Measurements from ENCODE around the gene KEL. TPM values are rescaled to one million over a fixed set of nuclear protein-coding genes. Genes with fewer than 3 reads are reported as not detected.

The KEL gene
- total RNA-seq, 2 donors from 2014 or later: not detected

DNA sequence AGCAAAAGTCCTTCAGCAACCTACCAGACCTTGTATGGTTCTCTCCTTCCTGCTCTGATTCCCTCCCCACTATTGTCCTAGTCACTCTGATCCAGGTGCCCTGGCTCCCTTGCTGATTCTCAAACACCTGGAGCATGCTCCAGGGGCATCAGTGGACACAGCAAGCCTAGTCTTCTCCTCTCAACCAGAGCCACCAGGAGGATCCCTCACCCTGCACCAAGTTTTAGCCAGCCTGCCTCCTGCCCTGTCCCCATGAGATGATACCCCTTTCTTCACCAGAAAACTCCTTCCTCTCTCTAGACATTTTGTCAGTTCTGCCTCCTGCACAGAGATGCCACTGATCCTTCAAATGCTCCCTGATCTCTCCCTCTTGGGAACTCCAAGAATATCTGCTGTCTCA, 11.9 kb downstream of the KEL start:
- Mint-ChIP-seq H3K27ac (no peak overlapping the region), H3K9me3 (peaks cover 9% of the 10 kb centered on the region), H3K4me3 (no peak overlapping the region), H3K36me3 (no peaks in the 10 kb centered on the region), H3K27me3 (peaks cover 21 to 31% of the 10 kb centered on the region in 2 donors), H3K4me1 (ENCODE audit: low read depth in 2 of 2) (no peaks in the 10 kb centered on the region)
- DNase-seq (ENCODE audit: low spot score) (no peak), ATAC-seq (peak in 1 of 2 donors; percentile 32)

DNA sequence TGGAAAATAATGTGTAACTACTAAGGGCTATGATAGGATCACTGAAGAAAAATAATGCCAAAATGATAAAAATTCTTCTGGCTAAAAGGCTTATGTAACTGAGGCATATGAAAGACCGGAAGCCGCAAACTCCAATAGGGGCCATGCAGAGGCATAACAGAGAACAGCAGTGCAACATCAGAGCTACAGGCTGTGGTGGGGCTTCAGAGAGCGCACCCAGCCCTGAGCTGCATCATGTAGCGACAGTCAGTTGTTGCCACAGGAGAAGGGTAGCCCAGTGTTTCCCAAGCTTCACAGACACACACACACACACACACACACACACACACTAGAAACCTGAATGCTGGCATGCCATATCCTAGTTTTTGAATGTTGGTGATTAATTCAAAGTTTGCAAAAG, 13.6 kb downstream of the KEL start:
- Mint-ChIP-seq H3K27ac (no peak overlapping the region), H3K27me3 (peaks cover 26 to 34% of the 10 kb centered on the region in 2 donors), H3K9me3 (peaks cover 5% of the 10 kb centered on the region), H3K4me1 (ENCODE audit: low read depth in 2 of 2) (no peaks in the 10 kb centered on the region), H3K4me3 (no peak overlapping the region), H3K36me3 (no peaks in the 10 kb centered on the region)
- DNase-seq (ENCODE audit: low spot score) (no peak), ATAC-seq (no peak)

DNA sequence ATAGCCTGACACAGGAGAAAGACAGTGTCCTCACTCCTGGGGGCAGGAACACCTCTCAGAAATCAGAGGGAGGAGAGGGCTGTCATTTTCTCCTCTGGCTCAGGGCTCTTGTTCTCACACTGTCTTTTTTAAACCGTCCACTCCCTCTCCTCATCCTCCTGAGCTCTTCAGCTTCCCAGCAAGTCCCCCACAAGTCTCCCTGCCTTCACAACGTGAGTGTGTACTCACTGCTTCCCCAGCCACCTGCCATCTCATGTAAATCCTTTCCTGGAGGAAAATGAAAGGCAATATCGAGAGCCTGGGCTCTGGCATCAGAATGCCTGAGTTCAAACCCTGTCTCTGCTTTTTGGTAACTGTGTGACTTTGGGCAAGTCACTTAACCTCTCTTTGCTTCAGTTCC, 17.2 kb downstream of the KEL start:
- DNase-seq (ENCODE audit: low spot score) (no peak), ATAC-seq (no peak)
- no peak overlapping the region for H3K27ac Mint-ChIP-seq
- no peak overlapping the region for H3K4me3 Mint-ChIP-seq
- H3K9me3 Mint-ChIP-seq: no peaks in the 10 kb centered on the region
- no peaks in the 10 kb centered on the region for H3K36me3 Mint-ChIP-seq
- H3K27me3 Mint-ChIP-seq: peaks cover 17 to 28% of the 10 kb centered on the region in 2 donors
- no peaks in the 10 kb centered on the region for H3K4me1 Mint-ChIP-seq (ENCODE audit: low read depth in 2 of 2)

DNA sequence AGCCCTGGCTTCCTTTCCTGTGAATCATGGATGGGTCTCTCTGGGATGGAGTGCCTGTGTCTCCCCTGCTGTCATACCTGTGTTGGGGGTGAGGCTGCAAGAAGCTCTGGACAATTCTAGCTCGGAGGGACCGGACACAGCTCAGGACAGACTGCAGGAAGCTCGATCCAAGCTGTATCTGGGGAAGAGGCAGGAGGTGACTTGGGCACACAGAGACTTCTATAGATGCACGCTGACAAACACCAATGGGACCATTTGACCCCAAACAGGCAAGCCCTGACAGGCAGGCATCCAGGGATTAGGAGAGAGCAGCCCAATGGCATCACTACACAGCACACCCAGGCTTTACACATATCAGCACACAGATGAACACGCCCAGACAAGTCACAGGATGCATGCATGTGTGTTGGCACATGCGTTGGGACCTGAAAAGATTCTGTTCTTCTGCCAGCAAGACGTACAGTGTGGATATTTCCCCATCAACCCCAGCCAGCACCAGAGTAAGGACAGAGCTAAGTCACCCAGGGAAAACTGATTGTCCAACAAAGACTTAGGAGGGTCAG, 18.4 kb downstream of the KEL start:
- DNase-seq (ENCODE audit: low spot score) (no peak), ATAC-seq (no peak)
- no peaks in the 10 kb centered on the region for H3K36me3 Mint-ChIP-seq
- H3K27me3 Mint-ChIP-seq: peaks cover 17 to 24% of the 10 kb centered on the region in 2 donors
- no peak overlapping the region for H3K27ac Mint-ChIP-seq
- H3K4me3 Mint-ChIP-seq: no peak overlapping the region
- H3K4me1 Mint-ChIP-seq (ENCODE audit: low read depth in 2 of 2): no peaks in the 10 kb centered on the region
- H3K9me3 Mint-ChIP-seq: no peaks in the 10 kb centered on the region

DNA sequence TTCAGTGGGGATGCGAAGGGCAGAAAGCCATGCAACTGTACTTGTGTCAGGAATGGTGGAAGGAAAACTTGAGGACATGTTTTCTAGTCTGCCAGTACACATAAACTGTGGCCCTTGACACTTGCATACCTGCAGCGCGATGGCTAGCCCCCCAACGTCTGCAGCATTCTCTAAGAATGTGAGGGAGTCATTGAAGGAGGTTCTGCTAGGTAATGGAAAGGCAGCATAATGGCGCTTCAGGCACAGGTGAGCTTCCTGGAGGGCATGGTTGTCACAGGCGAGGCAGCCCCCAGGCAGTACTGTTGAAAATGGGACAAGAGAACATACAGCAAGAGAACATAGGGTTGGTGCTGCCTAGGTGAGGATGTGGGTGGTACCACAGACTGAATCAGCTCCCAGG, 19.4 kb downstream of the KEL start:
- no peak overlapping the region for H3K4me3 Mint-ChIP-seq
- ATAC-seq: no peak
- H3K27me3 Mint-ChIP-seq: peaks cover 13 to 24% of the 10 kb centered on the region in 2 donors
- H3K27ac Mint-ChIP-seq: no peak overlapping the region
- no peak for DNase-seq (ENCODE audit: low spot score)
- no peaks in the 10 kb centered on the region for H3K36me3 Mint-ChIP-seq
- no peaks in the 10 kb centered on the region for H3K9me3 Mint-ChIP-seq
- H3K4me1 Mint-ChIP-seq (ENCODE audit: low read depth in 2 of 2): no peaks in the 10 kb centered on the region

DNA sequence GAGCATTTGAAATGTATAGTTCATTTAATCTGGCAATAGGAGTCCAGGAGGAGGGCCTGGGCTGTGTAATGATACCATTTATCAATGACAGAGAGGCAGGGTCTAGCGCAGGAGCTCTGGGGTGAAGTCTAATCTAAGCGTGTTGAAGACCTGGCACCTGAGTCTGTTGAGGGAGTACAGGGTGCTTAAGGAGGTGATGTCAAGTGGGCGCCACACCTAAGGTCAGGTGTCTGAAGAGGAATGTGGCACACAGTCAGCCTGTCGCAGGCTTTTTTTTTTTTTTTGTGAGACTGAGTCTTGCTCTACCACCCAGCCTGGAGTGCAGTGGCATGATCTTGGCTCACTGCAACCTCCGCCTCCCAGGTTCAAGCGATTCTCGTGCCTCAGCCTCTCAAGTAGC, 20.6 kb downstream of the KEL start:
- no peak for DNase-seq (ENCODE audit: low spot score)
- no peaks in the 10 kb centered on the region for H3K4me1 Mint-ChIP-seq (ENCODE audit: low read depth in 2 of 2)
- no peaks in the 10 kb centered on the region for H3K36me3 Mint-ChIP-seq
- no peak for ATAC-seq
- no peak overlapping the region for H3K4me3 Mint-ChIP-seq
- peaks cover 9 to 19% of the 10 kb centered on the region in 2 donors for H3K27me3 Mint-ChIP-seq
- no peak overlapping the region for H3K27ac Mint-ChIP-seq
- H3K9me3 Mint-ChIP-seq: no peaks in the 10 kb centered on the region

DNA sequence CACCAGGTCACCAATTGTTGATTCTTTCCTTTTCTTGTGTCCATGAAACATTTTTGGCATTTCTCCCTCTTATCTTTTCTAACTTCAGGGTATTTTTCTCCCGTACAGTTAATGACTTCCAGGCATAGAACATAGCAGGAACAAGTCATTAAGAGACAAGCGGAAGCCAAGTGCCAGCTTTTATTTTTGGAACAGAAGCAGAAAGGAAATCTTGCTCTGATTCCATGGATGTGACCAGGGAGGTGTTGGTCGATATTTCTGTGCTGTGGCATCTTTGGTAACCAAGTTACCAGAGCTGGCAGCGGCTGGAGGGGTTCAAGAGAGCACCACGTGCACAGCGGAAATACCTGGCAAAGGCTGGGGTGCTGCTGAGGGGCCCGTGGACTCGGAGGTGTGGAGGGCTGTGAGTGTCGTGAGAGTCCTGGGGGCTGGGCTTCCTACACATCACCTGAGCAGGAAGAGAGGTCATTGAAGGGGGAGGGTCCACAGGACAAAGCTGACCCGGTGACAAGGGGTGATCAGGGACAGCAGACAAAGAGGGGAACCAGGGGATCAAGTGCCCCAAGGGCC, 21.1 kb downstream of the KEL start:
- Mint-ChIP-seq H3K27ac (no peak overlapping the region), H3K36me3 (no peaks in the 10 kb centered on the region), H3K9me3 (no peaks in the 10 kb centered on the region), H3K4me3 (no peak overlapping the region), H3K4me1 (ENCODE audit: low read depth in 2 of 2) (no peaks in the 10 kb centered on the region), H3K27me3 (peaks cover 9 to 17% of the 10 kb centered on the region in 2 donors)
- ATAC-seq (no peak), DNase-seq (ENCODE audit: low spot score) (no peak)

DNA sequence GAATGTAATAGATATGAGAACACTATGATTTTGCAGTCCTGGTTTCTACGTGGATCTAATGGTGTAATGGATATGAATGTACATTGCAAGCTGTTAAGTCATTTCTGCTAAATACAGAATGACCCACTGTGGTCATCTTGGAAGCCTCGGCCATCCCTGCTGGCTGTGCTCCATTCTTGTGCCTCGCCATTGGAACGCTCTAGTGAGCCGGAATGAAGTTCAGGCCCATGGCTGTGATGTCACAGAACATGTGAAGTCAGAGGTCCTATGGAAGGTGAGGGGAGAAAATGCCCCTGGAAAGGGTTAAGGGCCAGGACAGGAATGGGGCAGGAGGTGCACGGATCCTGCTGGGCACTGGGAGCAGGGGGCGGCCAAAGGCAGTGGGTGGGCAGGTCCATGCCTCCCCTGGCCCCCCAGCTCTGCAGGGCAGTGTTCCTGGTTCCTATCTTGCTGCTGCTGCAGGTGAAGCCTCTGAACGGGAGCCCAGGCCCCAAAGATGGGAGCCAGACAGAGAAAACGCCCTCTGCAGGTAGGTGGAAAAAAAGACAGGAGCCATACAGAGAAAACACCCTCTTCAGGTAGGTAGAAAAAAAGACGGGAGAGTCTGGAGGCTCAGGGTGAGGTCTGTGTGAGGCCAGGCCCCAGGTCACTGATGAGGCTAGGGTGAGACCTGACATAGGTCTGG, 22.8 kb downstream of the KEL start, which contains the start of gene LLCFC1:
Gene LLCFC1, plus strand, starts transcription at position 259 of the 685 bp plus-strand sequence. Its CDS starts 138 bp downstream, at position 397.
- no peak for DNase-seq (ENCODE audit: low spot score)
- H3K27ac Mint-ChIP-seq: no peak within 1 kb of the TSS
- H3K9me3 Mint-ChIP-seq: no peaks in the 10 kb centered on the region
- no peaks in the 10 kb centered on the region for H3K36me3 Mint-ChIP-seq
- H3K4me1 Mint-ChIP-seq (ENCODE audit: low read depth in 2 of 2): no peaks in the 10 kb centered on the region
- no peak for ATAC-seq
- H3K27me3 Mint-ChIP-seq: peaks cover 5 to 16% of the 10 kb centered on the region in 2 donors
- H3K4me3 Mint-ChIP-seq: no peak within 1 kb of the TSS

DNA sequence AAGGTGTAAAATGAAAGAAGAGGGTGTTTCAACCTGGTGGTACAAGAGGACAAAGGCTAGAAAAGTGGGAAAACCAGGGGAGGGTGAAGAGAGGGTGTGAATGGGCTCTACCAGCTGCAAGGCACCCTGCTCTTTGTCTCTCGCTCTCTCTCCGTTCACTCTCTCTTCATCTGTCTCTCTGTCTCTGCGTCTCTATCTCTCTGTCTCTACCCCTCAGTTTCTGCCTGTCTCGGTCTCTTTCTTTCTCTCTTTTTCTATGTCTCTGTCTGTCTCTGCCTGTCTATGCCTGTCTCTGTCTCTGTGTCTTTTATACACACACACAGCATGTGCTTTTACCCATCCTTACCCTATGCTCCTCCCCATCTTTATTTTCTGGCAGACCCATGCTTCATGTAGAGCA, 23.6 kb downstream of the KEL start:
- H3K27me3 Mint-ChIP-seq: peaks cover 3 to 18% of the 10 kb centered on the region in 2 donors
- no peaks in the 10 kb centered on the region for H3K36me3 Mint-ChIP-seq
- no peak for DNase-seq (ENCODE audit: low spot score)
- no peak overlapping the region for H3K4me3 Mint-ChIP-seq
- no peak overlapping the region for H3K27ac Mint-ChIP-seq
- H3K9me3 Mint-ChIP-seq: no peaks in the 10 kb centered on the region
- ATAC-seq: no peak
- H3K4me1 Mint-ChIP-seq (ENCODE audit: low read depth in 2 of 2): no peaks in the 10 kb centered on the region

DNA sequence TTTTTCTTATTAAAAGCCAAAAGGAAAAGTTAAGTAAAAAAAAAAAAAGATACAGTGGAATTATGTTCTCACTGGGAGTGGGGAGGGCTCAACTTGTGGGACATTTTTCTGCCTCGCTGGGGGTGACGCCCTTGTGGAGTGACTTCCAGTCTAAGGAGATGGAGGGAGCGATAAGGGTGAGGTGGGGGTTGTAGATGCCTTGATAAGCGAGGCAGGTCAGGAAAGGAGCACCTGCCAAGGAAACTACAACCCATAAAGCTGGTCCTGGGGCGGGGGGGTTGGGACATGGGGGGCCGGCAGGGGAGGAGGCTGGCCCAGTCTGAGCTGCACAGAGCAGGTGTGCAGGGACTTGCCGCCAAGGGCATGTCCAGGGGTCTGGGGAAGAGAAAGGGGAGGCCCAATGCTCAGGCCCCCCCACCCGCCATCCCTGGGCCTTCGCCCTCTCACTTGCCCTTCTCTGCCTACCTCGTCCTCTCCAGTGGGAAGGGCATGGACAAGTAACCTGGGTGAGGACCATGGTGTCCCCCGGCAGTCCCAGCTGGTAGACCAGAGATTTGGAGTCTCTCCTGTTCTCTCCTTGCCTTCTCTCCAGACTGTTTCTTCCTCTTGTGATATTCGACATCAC, 26.1 kb downstream of the KEL start:
- Mint-ChIP-seq H3K27ac (no peak overlapping the region), H3K36me3 (no peaks in the 10 kb centered on the region), H3K4me3 (no peak overlapping the region), H3K4me1 (ENCODE audit: low read depth in 2 of 2) (no peaks in the 10 kb centered on the region), H3K9me3 (no peaks in the 10 kb centered on the region), H3K27me3 (peaks cover 5 to 23% of the 10 kb centered on the region in 2 donors)
- no peak for DNase-seq (ENCODE audit: low spot score)
- ATAC-seq: no peak

DNA sequence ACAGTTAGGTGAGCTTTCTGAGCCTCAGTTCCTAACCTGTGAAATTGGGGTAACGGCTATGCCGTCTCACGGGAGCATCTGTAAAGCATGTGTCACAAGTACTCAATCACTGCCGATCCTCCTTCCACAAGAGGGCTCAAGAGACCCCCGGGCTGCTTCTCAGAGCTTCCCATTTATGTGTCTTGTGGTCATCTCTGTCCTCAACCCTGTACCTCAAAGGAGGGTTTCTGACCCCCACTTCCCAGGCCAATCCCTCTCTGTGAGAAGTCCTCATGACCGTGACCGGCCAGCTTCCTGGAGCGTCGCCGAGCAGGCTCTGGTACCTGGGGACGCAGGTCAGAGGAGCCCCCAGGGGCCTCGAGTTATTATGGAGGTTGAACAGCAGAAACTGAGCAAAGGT, 28.1 kb downstream of the KEL start:
- ATAC-seq: no peak
- Mint-ChIP-seq H3K4me1 (ENCODE audit: low read depth in 2 of 2) (no peaks in the 10 kb centered on the region), H3K27me3 (peaks cover 3 to 17% of the 10 kb centered on the region in 2 donors), H3K4me3 (no peak overlapping the region), H3K36me3 (no peaks in the 10 kb centered on the region), H3K27ac (no peak overlapping the region), H3K9me3 (no peaks in the 10 kb centered on the region)
- no peak for DNase-seq (ENCODE audit: low spot score)

DNA sequence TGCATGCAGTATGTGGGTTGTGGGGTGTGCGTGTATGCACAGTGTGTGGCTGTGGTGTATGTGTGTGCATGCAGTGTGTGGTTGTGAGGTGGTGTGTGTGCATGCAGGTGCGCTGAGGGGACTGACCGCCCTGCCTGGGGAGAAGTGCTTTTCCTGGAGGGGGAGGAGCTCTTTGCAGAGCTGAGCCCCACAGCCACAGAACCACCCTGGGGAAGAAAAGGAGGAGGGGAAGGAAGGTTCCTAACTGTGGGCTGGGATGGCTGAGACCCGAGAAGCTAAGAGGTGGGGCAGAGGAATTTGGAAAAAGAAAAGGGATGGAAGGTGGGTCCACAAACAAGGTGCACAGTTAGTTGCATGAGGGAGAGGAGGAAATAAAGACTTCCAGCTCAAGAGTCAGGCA, 28.5 kb downstream of the KEL start, which contains the start of gene TRPV5:
Gene TRPV5, minus strand, starts transcription at position 123 of the 400 bp plus-strand sequence. CDS start 287 bp downstream, outside the sequence.
- ATAC-seq: peak in 1 of 2 donors; percentile 35
- Mint-ChIP-seq H3K9me3 (no peaks in the 10 kb centered on the region), H3K4me1 (ENCODE audit: low read depth in 2 of 2) (no peaks in the 10 kb centered on the region), H3K36me3 (no peaks in the 10 kb centered on the region), H3K27me3 (peaks cover 3 to 17% of the 10 kb centered on the region in 2 donors), H3K4me3 (no peak within 1 kb of the TSS), H3K27ac (no peak within 1 kb of the TSS)
- no peak for DNase-seq (ENCODE audit: low spot score)

DNA sequence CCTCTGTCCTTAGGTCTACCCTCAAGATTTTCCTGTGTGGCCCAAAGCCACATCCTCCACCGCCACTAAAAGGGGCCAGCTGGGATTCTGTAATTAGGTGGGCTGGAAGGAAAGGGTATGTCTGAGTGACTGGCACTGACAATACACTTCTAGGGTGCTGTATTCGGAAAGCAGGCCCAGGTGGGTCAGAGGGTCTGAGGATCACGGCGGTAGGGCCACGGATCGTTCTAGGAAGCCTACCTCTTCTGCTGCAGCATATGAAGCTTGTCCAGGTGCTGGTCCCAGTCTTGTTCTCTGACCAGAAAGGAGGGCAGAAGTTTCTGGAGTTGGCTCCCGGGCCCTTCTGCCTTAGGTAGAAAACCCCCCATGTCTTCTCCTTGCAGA, 29.1 kb downstream of the KEL start:
- Mint-ChIP-seq H3K36me3 (no peaks in the 10 kb centered on the region), H3K4me1 (ENCODE audit: low read depth in 2 of 2) (no peaks in the 10 kb centered on the region), H3K27ac (no peak overlapping the region), H3K9me3 (no peaks in the 10 kb centered on the region), H3K27me3 (peaks cover 3 to 17% of the 10 kb centered on the region in 2 donors), H3K4me3 (no peak overlapping the region)
- no peak for ATAC-seq
- DNase-seq (ENCODE audit: low spot score): no peak
